ENCODE data around the gene PUS1. TPM values are rescaled to one million over a fixed set of nuclear protein-coding genes. Genes with fewer than 3 reads are reported as not detected.

Gene PUS1
- total and polyA plus RNA-seq, 2 donors from 2014 or later, result 16.1 to 28.8 TPM

DNA sequence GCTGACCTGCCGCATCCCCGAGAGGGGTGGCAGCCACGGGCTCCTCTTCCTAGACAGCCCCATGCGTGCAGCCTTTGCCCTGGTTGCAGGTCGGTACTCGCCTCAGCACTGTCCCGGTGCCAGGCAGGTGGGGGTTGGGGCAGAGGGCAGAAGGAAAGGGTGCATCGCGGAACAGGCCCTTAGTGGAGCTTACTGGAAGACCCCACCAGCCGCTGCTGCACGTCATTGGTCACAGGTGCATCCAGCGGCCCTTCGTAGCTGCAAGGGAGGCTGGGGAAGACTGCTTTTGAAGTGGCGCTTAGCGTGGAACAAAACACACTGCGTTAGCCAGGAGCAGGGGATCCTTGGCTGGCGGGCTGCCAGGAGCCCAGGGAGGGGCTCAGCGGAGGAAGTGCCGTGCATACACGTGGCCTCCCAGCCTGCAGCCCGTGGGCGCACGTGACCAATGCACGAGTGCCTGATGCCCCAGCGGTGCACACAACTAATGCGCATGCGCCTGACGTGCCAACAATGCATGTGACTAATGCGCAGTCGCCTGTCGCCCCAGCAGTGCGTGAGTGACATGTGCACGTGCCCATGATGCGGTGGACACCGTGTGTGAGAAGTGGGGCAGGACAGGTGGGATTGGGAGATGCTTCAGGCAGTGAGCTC, 15.7 kb downstream of the PUS1 start:
- intact Hi-C loops (cut with DNase I), result no loop called here
- H3K4me3 ChIP-seq (ENCODE audit: low read length in 3 of 3), result no peak overlapping the region
- H3K27me3 ChIP-seq (ENCODE audit: control insufficient read depth, insufficient read depth, low read length), result no peaks in the 10 kb centered on the region
- no peaks in the 10 kb centered on the region for H3K9me3 ChIP-seq (ENCODE audit: control insufficient read depth in 2 of 3, insufficient read depth in 1 of 3, low read length in 3 of 3)
- peaks cover 0 to 12% (median 0%) of the 10 kb centered on the region in 3 donors for H3K36me3 ChIP-seq (ENCODE audit: control insufficient read depth in 2 of 3, insufficient read depth in 3 of 3, low read length in 3 of 3)
- TF ChIP-seq, protein P1, sequence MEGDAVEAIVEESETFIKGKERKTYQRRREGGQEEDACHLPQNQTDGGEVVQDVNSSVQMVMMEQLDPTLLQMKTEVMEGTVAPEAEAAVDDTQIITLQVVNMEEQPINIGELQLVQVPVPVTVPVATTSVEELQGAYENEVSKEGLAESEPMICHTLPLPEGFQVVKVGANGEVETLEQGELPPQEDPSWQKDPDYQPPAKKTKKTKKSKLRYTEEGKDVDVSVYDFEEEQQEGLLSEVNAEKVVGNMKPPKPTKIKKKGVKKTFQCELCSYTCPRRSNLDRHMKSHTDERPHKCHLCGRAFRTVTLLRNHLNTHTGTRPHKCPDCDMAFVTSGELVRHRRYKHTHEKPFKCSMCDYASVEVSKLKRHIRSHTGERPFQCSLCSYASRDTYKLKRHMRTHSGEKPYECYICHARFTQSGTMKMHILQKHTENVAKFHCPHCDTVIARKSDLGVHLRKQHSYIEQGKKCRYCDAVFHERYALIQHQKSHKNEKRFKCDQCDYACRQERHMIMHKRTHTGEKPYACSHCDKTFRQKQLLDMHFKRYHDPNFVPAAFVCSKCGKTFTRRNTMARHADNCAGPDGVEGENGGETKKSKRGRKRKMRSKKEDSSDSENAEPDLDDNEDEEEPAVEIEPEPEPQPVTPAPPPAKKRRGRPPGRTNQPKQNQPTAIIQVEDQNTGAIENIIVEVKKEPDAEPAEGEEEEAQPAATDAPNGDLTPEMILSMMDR (IDR thresholded peaks at IDR 0.05; ENCODE audit: borderline replicate concordance, extremely low read depth, insufficient read depth), result no peak
- H3K27ac ChIP-seq (ENCODE audit: low read depth in 2 of 2, low read length in 2 of 2), result no peak overlapping the region
- FAIRE-seq (no peak), DNase-seq (peak in 1 of 5 donors; percentile 73)
- H3K4me1 ChIP-seq (ENCODE audit: control insufficient read depth in 2 of 3, insufficient read depth in 2 of 3, low read depth in 1 of 3, low read length in 3 of 3), result no peaks in the 10 kb centered on the region
- no peak overlapping the region for H3K9ac ChIP-seq (ENCODE audit: low read length in 3 of 3)

- intact Hi-C loops (cut with DNase I), result no loop called here
- Histone ChIP-seq H3K9ac (ENCODE audit: low read length in 3 of 3) (no peak overlapping the region), H3K9me3 (ENCODE audit: control insufficient read depth in 2 of 3, insufficient read depth in 1 of 3, low read length in 3 of 3) (no peaks in the 10 kb centered on the region), H3K4me3 (ENCODE audit: low read length in 3 of 3) (no peak overlapping the region), H3K4me1 (ENCODE audit: control insufficient read depth in 2 of 3, insufficient read depth in 2 of 3, low read depth in 1 of 3, low read length in 3 of 3) (peaks cover 0 to 4% (median 0%) of the 10 kb centered on the region in 3 donors), H3K27me3 (ENCODE audit: control insufficient read depth, insufficient read depth, low read length) (no peaks in the 10 kb centered on the region), H3K36me3 (ENCODE audit: control insufficient read depth in 2 of 3, insufficient read depth in 3 of 3, low read length in 3 of 3) (peaks cover 0 to 7% (median 0%) of the 10 kb centered on the region in 3 donors), H3K27ac (ENCODE audit: low read depth in 2 of 2, low read length in 2 of 2) (no peak overlapping the region)
- TF ChIP-seq, protein P1 (IDR thresholded peaks at IDR 0.05; ENCODE audit: borderline replicate concordance, extremely low read depth, insufficient read depth), result no peak
- peak in 1 of 5 donors; percentile 15 for DNase-seq
- no peak for FAIRE-seq
Measured at GRCh38 chr12:131946757-131947156, 17.7 kb downstream of the PUS1 start.

DNA sequence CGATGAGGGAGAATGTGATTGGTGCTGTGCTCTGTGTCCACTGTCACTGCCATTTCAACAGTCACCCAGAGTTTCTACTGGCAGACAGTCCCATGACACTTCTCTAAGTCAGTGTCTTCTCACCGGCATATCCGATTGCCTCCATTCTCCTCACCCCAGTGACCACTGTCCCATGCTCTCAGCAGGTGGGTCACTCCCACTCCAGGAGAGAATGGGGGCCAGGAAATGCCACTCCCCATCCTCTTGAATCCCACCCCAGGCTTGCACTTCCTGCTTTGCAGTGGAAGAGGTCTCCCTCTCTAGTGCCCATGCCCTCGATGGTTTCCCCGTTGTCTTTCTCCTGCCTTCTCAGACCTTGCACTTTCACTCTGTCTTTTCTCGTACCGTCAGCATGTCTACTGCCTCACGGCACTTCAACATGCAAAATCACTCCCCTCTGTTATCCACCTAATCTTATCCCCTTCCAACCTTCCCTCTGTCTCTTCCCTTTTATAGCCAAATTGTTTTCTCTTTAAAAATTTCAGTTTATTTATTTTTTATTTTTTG, 18.5 kb downstream of the PUS1 start:
- TF ChIP-seq, protein P1 (IDR thresholded peaks at IDR 0.05; ENCODE audit: borderline replicate concordance, extremely low read depth, insufficient read depth), result no peak
- H3K9ac ChIP-seq (ENCODE audit: low read length in 3 of 3), result no peak overlapping the region
- intact Hi-C loops (cut with DNase I), result no loop called here
- DNase-seq (peak in 4 of 5 donors; percentile 21 to 46 (median 34)), FAIRE-seq (no peak)
- no peaks in the 10 kb centered on the region for H3K27me3 ChIP-seq (ENCODE audit: control insufficient read depth, insufficient read depth, low read length)
- no peaks in the 10 kb centered on the region for H3K9me3 ChIP-seq (ENCODE audit: control insufficient read depth in 2 of 3, insufficient read depth in 1 of 3, low read length in 3 of 3)
- peaks cover 0 to 3% (median 0%) of the 10 kb centered on the region in 3 donors for H3K36me3 ChIP-seq (ENCODE audit: control insufficient read depth in 2 of 3, insufficient read depth in 3 of 3, low read length in 3 of 3)
- no peak overlapping the region for H3K27ac ChIP-seq (ENCODE audit: low read depth in 2 of 2, low read length in 2 of 2)
- no peak overlapping the region for H3K4me3 ChIP-seq (ENCODE audit: low read length in 3 of 3)
- peaks cover 0 to 4% (median 0%) of the 10 kb centered on the region in 3 donors for H3K4me1 ChIP-seq (ENCODE audit: control insufficient read depth in 2 of 3, insufficient read depth in 2 of 3, low read depth in 1 of 3, low read length in 3 of 3)

Measured in kidney (tissue), 14 donors.